HepG2 (cell line): ENCODE data around the gene WWC2. TPM values are rescaled to one million over a fixed set of nuclear protein-coding genes. Genes with fewer than 3 reads are reported as not detected.

ENCODE experiments used
- ATAC-seq: fragments of 200-7000 bp; cut with Tn5 transposase; 3 replicates; pipeline ENCODE4 v1.9.1; 2020; ENCODE audit warnings: mild to moderate bottlenecking, moderate library complexity
- BruUV-seq: library from RNA; stranded (reverse); fragments of 400-500 nt; replicated peaks from 2 replicates; lab custom pipeline; 2021; lab: Mats Ljungman, UMichigan
- CTCF ChIA-PET: fragments of 300-600 bp; formaldehyde crosslinking; extraction: SDS; loops from one replicate; lab custom pipeline; 2021; ENCODE audit warnings: low total read pairs, inconsistent platforms, low intra/inter-chr PET ratio; lab: Yijun Ruan, JAX
- POLR2A ChIA-PET: fragments of 350-600 bp; sonication (Branson Sonifier 250); formaldehyde crosslinking; loops from one replicate; lab custom pipeline; 2020; ENCODE audit warnings: antibody characterized with exemption, inconsistent platforms; lab: Yijun Ruan, JAX
- DNase-seq: peaks from one replicate; pipeline ENCODE4 v3.0.0-alpha.2; 2015; ENCODE audit warnings: low spot score
- FAIRE-seq: peaks from 3 replicates; lab custom pipeline; 2011; peaks lifted over from hg19 to GRCh38; lab: Jason Lieb, UNC
- H2AFZ ChIP-seq: one replicate; pipeline ENCODE4 v1.6.1; 2011; ENCODE audit warnings: low read length, inconsistent platforms
- H3K27ac ChIP-seq: fragments of 300-600 bp; 3 replicates; pipeline ENCODE4 v1.8.0; 2011; ENCODE audit warnings: mixed run types, mild to moderate bottlenecking, mixed read lengths, low read length, inconsistent platforms; ENCODE audit not compliant: insufficient read depth; ENCODE audit errors: extremely low read length
- H3K27me3 ChIP-seq, 2 experiments: fragments of 200-600 bp in 1 of 2; 2 replicates in 1 of 2; 3 replicates in 1 of 2; pipeline versions ENCODE4 v1.6.0 to v1.8.0; 2011; ENCODE audit warnings: low read length in 2 of 2, mild to moderate bottlenecking in 2 of 2, moderate library complexity in 2 of 2, inconsistent platforms in 1 of 2; ENCODE audit not compliant: insufficient read depth in 2 of 2, control insufficient read depth in 1 of 2
- H3K36me3 ChIP-seq, 2 experiments: fragments of 200-600 bp in 1 of 2; replicated peaks in 1 of 2; 2 replicates in 1 of 2; 3 replicates in 1 of 2; pipeline versions ENCODE4 v1.5.1 to v1.8.0; 2011; ENCODE audit warnings: low read length in 2 of 2, inconsistent platforms in 1 of 2; ENCODE audit not compliant: insufficient read depth in 2 of 2, control insufficient read depth in 1 of 2
- H3K4me1 ChIP-seq: 2 replicates; pipeline ENCODE4 v1.5.1; 2012; ENCODE audit warnings: low read length, inconsistent platforms; ENCODE audit not compliant: insufficient read depth
- H3K4me2 ChIP-seq: 2 replicates; pipeline ENCODE4 v1.6.0; 2011; ENCODE audit warnings: low read depth, low read length, inconsistent platforms
- H3K4me3 ChIP-seq, 3 experiments: fragments of 200-600 bp in 1 of 3; sonication (generic), shearing (Covaris generic) in 1 of 3; replicated peaks in 1 of 3; 2 replicates each; pipeline ENCODE4 v1.5.1; 2011 to 2016; ENCODE audit warnings: low read length in 3 of 3, inconsistent platforms in 2 of 3, low read depth in 2 of 3, mild to moderate bottlenecking in 2 of 3, control low read depth in 1 of 3, mixed read lengths in 1 of 3; ENCODE audit not compliant: insufficient read depth in 1 of 3
- H3K79me2 ChIP-seq: one replicate; pipeline ENCODE4 v1.6.1; 2011; ENCODE audit warnings: low read length, inconsistent platforms; ENCODE audit not compliant: insufficient read depth
- H3K9ac ChIP-seq: 2 replicates; pipeline ENCODE4 v1.6.0; 2011; ENCODE audit warnings: mild to moderate bottlenecking, low read depth, low read length, inconsistent platforms; ENCODE audit not compliant: insufficient read depth
- H3K9me3 ChIP-seq: 2 replicates; pipeline ENCODE4 v1.5.1; 2012; ENCODE audit warnings: mild to moderate bottlenecking, low read length
- H4K20me1 ChIP-seq: 2 replicates; pipeline ENCODE4 v1.6.0; 2011; ENCODE audit warnings: inconsistent platforms, mild to moderate bottlenecking, low read length, moderate library complexity; ENCODE audit not compliant: insufficient read depth
- ZNF224 ChIP-seq: sonication (generic); formaldehyde crosslinking; IDR thresholded peaks from 2 replicates; pipeline ENCODE4 v1.5.0; 2020; ENCODE audit warnings: mild to moderate bottlenecking, missing genetic modification reagents
- WGBS: methylation state at CpG from one replicate; pipeline ENCODE4 v1.1.6; 2017; ENCODE audit warnings: low lambda C conversion rate; 5-methylcytosine and 5-hydroxymethylcytosine counted together
- in situ Hi-C: cut with HindIII; loops from 2 replicates; pipeline ENCODE4 v1.10.0; 2017; ENCODE audit warnings: low pct_unique_long_range_greater_than_20kb; ENCODE audit not compliant: extremely low pct_ligation_motif_present
- intact Hi-C: fragments of 100-400 bp; cut with micrococcal nuclease; formaldehyde crosslinking; loops from one replicate; pipeline ENCODE4 v1.10.0; 2022; ENCODE audit not compliant: unreplicated experiment
- polyA plus RNA-seq, 8 experiments: library from polyadenylated mRNA; depleted of rRNA in 3 of 8; stranded (reverse) in 7 of 8; unstranded in 1 of 8; fragments of >200 nt; fragmentation: Illumina TruSeq in 4 of 8; extraction: Trizol in 4 of 8; gene quantifications; 2 replicates each; pipeline versions ENCODE4 v1.2.1 to v1.2.3, GENCODE V29; 2011 to 2016; ENCODE audit warnings: low read depth in 4 of 8, missing spikeins in 1 of 8, mixed read lengths in 1 of 8; ENCODE audit not compliant: insufficient read depth in 1 of 8
- total RNA-seq, 5 experiments: library from RNA; depleted of rRNA; stranded (reverse); fragments of >200 nt; fragmentation: Illumina TruSeq; extraction: Trizol; gene quantifications; 2 replicates each; pipeline ENCODE4 v1.2.3, GENCODE V29; 2016; ENCODE audit warnings: low read depth in 1 of 5
- TF ChIP-seq, protein P1 (sequence below): fragments of 450-650 bp; IDR thresholded peaks from 2 replicates; pipeline ENCODE4 v1.6.1; 2016
- TF ChIP-seq, protein P2 (sequence below): sonication (generic); formaldehyde crosslinking; IDR thresholded peaks from 2 replicates; pipeline ENCODE4 v1.4.0; 2020; ENCODE audit warnings: missing genetic modification reagents
- TF ChIP-seq, protein P3 (sequence below): sonication (generic); formaldehyde crosslinking; IDR thresholded peaks from 2 replicates; pipeline ENCODE4 v1.4.0; 2020; ENCODE audit warnings: missing genetic modification reagents, borderline replicate concordance
- TF ChIP-seq, protein P4 (sequence below): sonication (generic); formaldehyde crosslinking; IDR thresholded peaks from 2 replicates; pipeline ENCODE4 v1.9.0; 2021; ENCODE audit warnings: missing genetic modification reagents, mild to moderate bottlenecking, borderline replicate concordance

The WWC2 gene
- total and polyA plus RNA-seq, 2 of the 13 experiments (the other 11 are each of a cell fraction or from before 2014, with no cell fraction given): 40.0 to 50.1 TPM

DNA sequence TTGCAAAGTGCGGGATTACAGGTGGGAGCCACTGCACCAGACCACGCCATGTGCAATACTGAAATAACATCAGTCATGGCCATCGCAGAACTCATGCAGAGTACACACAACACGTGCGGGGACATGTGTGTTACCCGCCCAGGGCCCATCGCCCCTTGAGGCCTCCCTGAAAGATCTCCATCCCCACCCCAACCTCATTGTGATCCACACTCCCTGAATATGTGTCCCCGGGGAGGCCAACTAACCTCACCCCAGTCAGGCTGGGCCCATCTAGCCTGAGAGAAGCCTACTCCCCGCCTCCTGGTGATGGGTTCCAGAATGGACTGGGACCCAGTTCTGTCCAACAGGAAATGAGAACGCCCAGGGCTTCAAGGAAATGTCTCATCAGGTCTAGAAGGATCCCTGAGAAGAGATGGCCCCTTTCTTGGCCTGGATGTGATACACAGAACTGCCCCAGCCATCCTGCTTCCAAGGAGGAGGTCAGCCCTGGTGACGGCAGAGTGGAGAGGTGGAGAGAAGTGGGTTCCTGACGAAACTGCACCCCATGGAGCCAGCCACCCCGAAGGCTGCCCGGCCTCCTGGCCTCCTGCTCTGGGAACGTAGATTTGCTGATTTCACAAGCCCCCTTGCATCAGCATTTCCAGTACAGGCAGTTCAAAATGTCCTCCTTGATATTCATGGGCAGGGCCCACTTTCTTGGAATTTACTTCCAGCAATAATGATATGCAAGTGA is 245.6 kb downstream of the WWC2 start:
- Histone ChIP-seq H2AFZ (no peak overlapping the region), H4K20me1 (no peaks in the 10 kb centered on the region), H3K9me3 (no peaks in the 10 kb centered on the region), H3K4me2 (no peak overlapping the region), H3K36me3 (no peaks in the 10 kb centered on the region), H3K79me2 (no peaks in the 10 kb centered on the region), H3K27ac (no peak overlapping the region), H3K9ac (no peak overlapping the region), H3K4me3 (no peak overlapping the region), H3K27me3 (no peaks in the 10 kb centered on the region), H3K4me1 (no peaks in the 10 kb centered on the region)
- TF ChIP-seq, protein P1, sequence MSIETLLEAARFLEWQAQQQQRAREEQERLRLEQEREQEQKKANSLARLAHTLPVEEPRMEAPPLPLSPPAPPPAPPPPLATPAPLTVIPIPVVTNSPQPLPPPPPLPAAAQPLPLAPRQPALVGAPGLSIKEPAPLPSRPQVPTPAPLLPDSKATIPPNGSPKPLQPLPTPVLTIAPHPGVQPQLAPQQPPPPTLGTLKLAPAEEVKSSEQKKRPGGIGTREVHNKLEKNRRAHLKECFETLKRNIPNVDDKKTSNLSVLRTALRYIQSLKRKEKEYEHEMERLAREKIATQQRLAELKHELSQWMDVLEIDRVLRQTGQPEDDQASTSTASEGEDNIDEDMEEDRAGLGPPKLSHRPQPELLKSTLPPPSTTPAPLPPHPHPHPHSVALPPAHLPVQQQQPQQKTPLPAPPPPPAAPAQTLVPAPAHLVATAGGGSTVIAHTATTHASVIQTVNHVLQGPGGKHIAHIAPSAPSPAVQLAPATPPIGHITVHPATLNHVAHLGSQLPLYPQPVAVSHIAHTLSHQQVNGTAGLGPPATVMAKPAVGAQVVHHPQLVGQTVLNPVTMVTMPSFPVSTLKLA: 0 out of 2 replicates have a peak, but pooled peaks have one; percentile 16
- TF ChIP-seq, protein P2, sequence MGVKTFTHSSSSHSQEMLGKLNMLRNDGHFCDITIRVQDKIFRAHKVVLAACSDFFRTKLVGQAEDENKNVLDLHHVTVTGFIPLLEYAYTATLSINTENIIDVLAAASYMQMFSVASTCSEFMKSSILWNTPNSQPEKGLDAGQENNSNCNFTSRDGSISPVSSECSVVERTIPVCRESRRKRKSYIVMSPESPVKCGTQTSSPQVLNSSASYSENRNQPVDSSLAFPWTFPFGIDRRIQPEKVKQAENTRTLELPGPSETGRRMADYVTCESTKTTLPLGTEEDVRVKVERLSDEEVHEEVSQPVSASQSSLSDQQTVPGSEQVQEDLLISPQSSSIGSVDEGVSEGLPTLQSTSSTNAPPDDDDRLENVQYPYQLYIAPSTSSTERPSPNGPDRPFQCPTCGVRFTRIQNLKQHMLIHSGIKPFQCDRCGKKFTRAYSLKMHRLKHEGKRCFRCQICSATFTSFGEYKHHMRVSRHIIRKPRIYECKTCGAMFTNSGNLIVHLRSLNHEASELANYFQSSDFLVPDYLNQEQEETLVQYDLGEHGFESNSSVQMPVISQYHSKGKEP (CRISPR knock-in tag): no peak
- TF ChIP-seq, protein P3, sequence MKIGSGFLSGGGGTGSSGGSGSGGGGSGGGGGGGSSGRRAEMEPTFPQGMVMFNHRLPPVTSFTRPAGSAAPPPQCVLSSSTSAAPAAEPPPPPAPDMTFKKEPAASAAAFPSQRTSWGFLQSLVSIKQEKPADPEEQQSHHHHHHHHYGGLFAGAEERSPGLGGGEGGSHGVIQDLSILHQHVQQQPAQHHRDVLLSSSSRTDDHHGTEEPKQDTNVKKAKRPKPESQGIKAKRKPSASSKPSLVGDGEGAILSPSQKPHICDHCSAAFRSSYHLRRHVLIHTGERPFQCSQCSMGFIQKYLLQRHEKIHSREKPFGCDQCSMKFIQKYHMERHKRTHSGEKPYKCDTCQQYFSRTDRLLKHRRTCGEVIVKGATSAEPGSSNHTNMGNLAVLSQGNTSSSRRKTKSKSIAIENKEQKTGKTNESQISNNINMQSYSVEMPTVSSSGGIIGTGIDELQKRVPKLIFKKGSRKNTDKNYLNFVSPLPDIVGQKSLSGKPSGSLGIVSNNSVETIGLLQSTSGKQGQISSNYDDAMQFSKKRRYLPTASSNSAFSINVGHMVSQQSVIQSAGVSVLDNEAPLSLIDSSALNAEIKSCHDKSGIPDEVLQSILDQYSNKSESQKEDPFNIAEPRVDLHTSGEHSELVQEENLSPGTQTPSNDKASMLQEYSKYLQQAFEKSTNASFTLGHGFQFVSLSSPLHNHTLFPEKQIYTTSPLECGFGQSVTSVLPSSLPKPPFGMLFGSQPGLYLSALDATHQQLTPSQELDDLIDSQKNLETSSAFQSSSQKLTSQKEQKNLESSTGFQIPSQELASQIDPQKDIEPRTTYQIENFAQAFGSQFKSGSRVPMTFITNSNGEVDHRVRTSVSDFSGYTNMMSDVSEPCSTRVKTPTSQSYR: no peak
- TF ChIP-seq, protein P4, sequence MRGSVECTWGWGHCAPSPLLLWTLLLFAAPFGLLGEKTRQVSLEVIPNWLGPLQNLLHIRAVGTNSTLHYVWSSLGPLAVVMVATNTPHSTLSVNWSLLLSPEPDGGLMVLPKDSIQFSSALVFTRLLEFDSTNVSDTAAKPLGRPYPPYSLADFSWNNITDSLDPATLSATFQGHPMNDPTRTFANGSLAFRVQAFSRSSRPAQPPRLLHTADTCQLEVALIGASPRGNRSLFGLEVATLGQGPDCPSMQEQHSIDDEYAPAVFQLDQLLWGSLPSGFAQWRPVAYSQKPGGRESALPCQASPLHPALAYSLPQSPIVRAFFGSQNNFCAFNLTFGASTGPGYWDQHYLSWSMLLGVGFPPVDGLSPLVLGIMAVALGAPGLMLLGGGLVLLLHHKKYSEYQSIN (CRISPR knock-in tag): no peak
- TF ChIP-seq ZNF224 (CRISPR knock-in tag): no peak
- DNase-seq: no peak
- ChIA-PET POLR2A (no interaction called here), CTCF (no interaction called here)
- intact Hi-C loops (no loop called here), in situ Hi-C loops (no loop called here)
- no peak for ATAC-seq
- BruUV-seq: no TSS peak
- no peak for FAIRE-seq
- WGBS: 78% methylated on average over 7 of the region's 15 CpGs
